ENCODE measurements around the gene TCOF1.

Gene TCOF1

DNA sequence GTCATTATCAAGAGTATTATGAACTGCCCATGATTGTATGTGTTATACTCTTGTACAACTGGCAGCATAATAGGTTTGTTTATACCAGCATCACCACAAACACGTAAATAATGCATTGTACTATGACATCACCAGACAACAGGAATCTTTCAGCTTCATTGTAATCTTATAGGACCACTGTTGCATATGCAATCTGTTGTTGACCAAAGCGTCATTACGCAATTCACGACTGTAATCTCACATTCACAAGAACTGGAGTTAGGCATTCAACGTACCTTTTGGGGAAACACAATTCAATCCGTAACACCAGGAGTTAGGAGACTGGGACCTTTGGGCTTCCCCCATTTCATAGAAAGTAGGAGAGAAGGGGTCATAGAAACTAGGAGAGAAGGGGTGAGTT lies 34.4 kb upstream of the TCOF1 start:
- TF ChIP-seq CEBPB (IDR thresholded peaks at IDR 0.05) = peak; percentile 66
- TF ChIP-seq TAF1 (IDR thresholded peaks at IDR 0.05; ENCODE audit: low read depth) = no peak
- TF ChIP-seq RAD21 (IDR thresholded peaks at IDR 0.05; ENCODE audit: low read depth) = no peak

DNA sequence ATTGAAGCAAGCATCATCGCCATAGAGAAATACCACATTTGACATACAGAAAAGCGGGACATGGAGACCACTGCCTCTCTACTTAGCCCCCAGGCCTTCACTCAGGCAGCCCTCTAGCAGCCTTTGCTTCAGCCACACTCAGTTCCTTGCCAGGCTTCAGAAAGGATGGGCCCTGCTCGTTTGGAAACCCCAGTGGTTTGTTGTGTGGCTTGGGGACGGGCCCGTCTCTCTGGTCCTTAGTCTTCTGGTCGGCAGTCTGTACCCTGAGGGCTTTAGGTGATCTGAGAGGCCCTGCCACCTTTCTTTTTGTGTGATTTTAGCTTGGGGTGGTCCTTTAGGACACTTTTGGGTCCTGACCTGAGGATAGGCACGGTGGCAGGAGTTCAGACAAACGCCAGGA lies 33.7 kb upstream of the TCOF1 start:
- no peak for TF ChIP-seq NFIC (IDR thresholded peaks at IDR 0.05)
- no peak for TF ChIP-seq RAD21 (IDR thresholded peaks at IDR 0.05; ENCODE audit: low read depth)
- TF ChIP-seq, protein P1, sequence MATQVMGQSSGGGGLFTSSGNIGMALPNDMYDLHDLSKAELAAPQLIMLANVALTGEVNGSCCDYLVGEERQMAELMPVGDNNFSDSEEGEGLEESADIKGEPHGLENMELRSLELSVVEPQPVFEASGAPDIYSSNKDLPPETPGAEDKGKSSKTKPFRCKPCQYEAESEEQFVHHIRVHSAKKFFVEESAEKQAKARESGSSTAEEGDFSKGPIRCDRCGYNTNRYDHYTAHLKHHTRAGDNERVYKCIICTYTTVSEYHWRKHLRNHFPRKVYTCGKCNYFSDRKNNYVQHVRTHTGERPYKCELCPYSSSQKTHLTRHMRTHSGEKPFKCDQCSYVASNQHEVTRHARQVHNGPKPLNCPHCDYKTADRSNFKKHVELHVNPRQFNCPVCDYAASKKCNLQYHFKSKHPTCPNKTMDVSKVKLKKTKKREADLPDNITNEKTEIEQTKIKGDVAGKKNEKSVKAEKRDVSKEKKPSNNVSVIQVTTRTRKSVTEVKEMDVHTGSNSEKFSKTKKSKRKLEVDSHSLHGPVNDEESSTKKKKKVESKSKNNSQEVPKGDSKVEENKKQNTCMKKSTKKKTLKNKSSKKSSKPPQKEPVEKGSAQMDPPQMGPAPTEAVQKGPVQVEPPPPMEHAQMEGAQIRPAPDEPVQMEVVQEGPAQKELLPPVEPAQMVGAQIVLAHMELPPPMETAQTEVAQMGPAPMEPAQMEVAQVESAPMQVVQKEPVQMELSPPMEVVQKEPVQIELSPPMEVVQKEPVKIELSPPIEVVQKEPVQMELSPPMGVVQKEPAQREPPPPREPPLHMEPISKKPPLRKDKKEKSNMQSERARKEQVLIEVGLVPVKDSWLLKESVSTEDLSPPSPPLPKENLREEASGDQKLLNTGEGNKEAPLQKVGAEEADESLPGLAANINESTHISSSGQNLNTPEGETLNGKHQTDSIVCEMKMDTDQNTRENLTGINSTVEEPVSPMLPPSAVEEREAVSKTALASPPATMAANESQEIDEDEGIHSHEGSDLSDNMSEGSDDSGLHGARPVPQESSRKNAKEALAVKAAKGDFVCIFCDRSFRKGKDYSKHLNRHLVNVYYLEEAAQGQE (IDR thresholded peaks at IDR 0.05; ENCODE audit: low read depth) = no peak
- TF ChIP-seq CREB1 (IDR thresholded peaks at IDR 0.05; ENCODE audit: low read depth) = no peak
- TF ChIP-seq TCF12 (IDR thresholded peaks at IDR 0.05; ENCODE audit: low read depth) = no peak
- TF ChIP-seq EP300 (IDR thresholded peaks at IDR 0.05; ENCODE audit: borderline replicate concordance) = no peak
- TF ChIP-seq, protein P2, sequence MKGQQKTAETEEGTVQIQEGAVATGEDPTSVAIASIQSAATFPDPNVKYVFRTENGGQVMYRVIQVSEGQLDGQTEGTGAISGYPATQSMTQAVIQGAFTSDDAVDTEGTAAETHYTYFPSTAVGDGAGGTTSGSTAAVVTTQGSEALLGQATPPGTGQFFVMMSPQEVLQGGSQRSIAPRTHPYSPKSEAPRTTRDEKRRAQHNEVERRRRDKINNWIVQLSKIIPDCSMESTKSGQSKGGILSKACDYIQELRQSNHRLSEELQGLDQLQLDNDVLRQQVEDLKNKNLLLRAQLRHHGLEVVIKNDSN (IDR thresholded peaks at IDR 0.05) = no peak
- TF ChIP-seq ZBTB7A (IDR thresholded peaks at IDR 0.05; ENCODE audit: low read depth) = no peak
- TF ChIP-seq EGR1 (IDR thresholded peaks at IDR 0.05) = no peak
- TF ChIP-seq TAF1 (IDR thresholded peaks at IDR 0.05; ENCODE audit: low read depth) = no peak
- no peak for TF ChIP-seq FOXM1 (IDR thresholded peaks at IDR 0.05; ENCODE audit: borderline replicate concordance, low read depth)
- TF ChIP-seq, protein P3, sequence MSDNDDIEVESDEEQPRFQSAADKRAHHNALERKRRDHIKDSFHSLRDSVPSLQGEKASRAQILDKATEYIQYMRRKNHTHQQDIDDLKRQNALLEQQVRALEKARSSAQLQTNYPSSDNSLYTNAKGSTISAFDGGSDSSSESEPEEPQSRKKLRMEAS (IDR thresholded peaks at IDR 0.05) = no peak
- no peak for TF ChIP-seq CEBPB (IDR thresholded peaks at IDR 0.05)
- TF ChIP-seq TEAD4 (IDR thresholded peaks at IDR 0.05) = no peak

DNA sequence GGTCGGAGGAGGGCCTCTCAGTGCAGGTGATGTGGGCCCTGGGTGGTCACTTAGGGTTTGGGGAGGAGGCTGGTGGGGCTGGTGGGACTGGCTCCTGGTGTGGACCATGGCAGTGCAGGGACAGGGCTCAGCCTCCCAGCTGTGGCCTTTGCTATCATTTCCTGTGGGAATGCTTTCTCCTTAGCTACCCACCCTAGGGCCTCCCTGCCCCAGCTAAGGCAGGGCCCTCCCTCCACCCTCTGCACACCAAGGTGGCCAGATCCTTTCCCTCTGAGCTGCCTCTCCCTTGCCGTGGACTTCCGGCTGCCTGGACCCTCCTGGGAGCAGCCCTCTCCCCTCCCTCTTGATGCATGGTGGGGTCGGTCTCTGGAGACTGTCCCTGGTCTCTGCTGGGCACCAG lies 32.1 kb upstream of the TCOF1 start:
- TF ChIP-seq NFIC (IDR thresholded peaks at IDR 0.05) (no peak), EGR1 (IDR thresholded peaks at IDR 0.05) (no peak)

DNA sequence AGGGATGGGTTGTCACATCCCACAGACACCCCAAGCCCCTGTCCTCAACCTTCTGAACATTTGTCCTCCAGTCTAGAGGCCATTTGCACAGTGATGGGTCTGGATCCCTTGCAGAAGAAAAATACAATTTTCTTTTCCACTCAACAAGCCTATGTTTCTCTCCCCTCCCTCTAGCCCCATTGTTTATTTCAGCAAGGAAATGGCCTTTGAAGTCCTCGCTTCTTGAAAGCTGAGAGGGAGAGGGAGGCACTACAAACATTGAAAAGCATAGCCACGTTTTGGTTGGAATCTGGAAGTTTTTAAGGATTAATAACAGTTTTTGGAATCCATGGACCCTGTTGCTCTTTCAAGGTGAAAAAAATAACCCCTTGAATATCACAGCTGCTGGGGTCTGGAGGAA lies 30.8 kb upstream of the TCOF1 start:
- TF ChIP-seq TEAD4 (IDR thresholded peaks at IDR 0.05) (no peak), EGR1 (IDR thresholded peaks at IDR 0.05) (no peak), CREB1 (IDR thresholded peaks at IDR 0.05; ENCODE audit: low read depth) (no peak), ZBTB7A (IDR thresholded peaks at IDR 0.05; ENCODE audit: low read depth) (no peak)
- TF ChIP-seq, protein P3 (IDR thresholded peaks at IDR 0.05) = no peak
- TF ChIP-seq, protein P2 (IDR thresholded peaks at IDR 0.05) = no peak

DNA sequence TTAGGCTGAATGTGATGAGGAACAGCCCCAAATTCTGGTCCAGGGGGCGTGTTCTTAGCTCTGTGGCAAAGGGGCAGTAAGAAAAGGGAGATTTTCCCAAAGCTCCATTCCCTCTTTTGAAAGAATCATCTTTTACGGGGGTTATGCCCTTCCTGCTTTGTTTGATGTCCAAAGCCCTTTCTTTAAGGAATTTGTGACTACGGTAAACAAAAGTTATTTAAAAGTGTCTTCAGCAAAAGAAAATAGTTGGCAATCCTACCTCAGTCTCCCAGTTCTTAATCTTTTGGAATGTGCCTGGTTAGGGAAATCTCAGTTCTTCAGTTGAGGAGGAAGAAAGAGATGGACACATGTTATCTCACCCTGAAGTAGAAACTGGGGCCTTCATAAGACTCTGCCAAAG lies 30.4 kb upstream of the TCOF1 start:
- TF ChIP-seq, protein P3 (IDR thresholded peaks at IDR 0.05) = no peak
- TF ChIP-seq CEBPB (IDR thresholded peaks at IDR 0.05) = no peak
- no peak for TF ChIP-seq NFIC (IDR thresholded peaks at IDR 0.05)
- no peak for TF ChIP-seq EP300 (IDR thresholded peaks at IDR 0.05; ENCODE audit: borderline replicate concordance)
- TF ChIP-seq, protein P1 (IDR thresholded peaks at IDR 0.05; ENCODE audit: low read depth) = no peak

DNA sequence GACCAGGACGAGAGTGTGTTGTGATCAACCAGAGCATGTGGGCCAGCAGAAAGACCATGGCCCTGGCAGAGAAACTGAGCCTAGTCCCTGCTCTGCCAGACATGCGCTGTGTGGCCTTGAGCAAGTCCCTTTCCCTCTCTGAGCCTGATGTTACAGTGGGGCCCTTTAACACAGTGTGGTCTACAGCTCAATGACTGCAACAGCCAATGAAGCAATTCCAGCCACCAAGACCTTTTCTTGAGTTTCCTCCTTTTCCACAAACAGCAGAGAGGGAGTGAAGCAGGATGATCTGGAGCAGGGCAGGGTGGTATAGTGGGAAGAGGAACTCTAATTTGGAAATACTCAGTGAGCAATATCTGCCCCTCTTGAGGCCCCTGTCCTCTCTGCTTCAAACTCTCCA lies 29.0 kb upstream of the TCOF1 start:
- TF ChIP-seq FOXM1 (IDR thresholded peaks at IDR 0.05; ENCODE audit: borderline replicate concordance, low read depth) = no peak
- TF ChIP-seq YY1 (IDR thresholded peaks at IDR 0.05; ENCODE audit: low read depth) = no peak
- no peak for TF ChIP-seq EP300 (IDR thresholded peaks at IDR 0.05; ENCODE audit: borderline replicate concordance)
- no peak for TF ChIP-seq CREB1 (IDR thresholded peaks at IDR 0.05; ENCODE audit: low read depth)
- TF ChIP-seq, protein P2 (IDR thresholded peaks at IDR 0.05) = no peak
- TF ChIP-seq, protein P1 (IDR thresholded peaks at IDR 0.05; ENCODE audit: low read depth) = no peak
- no peak for TF ChIP-seq EGR1 (IDR thresholded peaks at IDR 0.05)
- no peak for TF ChIP-seq ZBTB7A (IDR thresholded peaks at IDR 0.05; ENCODE audit: low read depth)
- no peak for TF ChIP-seq CEBPB (IDR thresholded peaks at IDR 0.05)
- no peak for TF ChIP-seq TAF1 (IDR thresholded peaks at IDR 0.05; ENCODE audit: low read depth)
